HG03354 (cell line): ENCODE measurements around the gene AKR1B15.

Experiments
- ATAC-seq: cut with Tn5 transposase; IDR thresholded peaks from one replicate; pipeline ENCODE4 v1.9.1; 2021; ENCODE audit warnings: mild to moderate bottlenecking; ENCODE audit not compliant: unreplicated experiment, poor library complexity, severe bottlenecking

The AKR1B15 gene

DNA sequence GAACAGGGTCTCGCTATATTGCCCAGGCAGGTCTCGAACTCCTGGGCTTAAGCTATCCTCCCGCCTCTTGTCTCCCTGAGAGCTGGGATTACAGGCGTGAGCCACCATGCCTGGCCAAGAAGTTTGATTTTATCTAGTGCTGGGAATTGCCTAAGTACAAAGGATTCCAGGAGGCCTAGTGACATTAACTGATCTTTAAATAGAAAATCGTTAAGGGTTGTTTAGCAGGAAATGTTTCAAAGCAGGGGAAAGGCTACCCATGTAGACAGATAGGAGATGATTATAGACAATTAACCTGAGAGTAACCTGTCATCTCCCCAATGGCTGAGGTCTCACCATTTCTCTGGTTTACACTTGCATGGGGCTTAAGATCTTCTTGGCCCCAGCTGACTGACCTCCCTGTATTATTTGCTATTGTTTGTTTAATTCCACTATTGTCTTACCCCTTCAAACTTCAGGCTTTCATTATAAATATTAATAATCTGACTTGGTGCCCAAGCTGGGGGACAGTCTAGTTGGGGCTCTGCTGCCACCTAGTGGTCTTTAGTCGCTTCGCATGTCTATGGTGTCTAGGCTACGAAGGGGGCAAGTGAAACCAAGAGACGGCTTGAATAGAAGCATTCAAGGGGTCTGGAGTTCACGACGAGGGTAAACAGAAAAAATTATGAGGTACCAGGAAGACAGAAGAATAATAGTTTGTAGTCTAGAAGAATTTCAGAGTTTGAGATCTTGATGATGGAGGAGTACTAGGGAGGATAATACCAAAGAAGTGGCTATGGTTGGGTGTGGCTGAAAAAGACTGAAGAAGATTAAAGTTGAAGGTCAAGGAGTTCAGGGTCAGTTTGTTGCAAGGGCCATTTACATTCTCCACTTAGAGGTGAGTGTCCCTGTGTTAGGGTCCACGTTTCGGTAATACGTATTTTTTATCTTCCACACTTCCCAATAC is 57.3 kb downstream of the AKR1B15 start:
- peak; percentile 96 for ATAC-seq

DNA sequence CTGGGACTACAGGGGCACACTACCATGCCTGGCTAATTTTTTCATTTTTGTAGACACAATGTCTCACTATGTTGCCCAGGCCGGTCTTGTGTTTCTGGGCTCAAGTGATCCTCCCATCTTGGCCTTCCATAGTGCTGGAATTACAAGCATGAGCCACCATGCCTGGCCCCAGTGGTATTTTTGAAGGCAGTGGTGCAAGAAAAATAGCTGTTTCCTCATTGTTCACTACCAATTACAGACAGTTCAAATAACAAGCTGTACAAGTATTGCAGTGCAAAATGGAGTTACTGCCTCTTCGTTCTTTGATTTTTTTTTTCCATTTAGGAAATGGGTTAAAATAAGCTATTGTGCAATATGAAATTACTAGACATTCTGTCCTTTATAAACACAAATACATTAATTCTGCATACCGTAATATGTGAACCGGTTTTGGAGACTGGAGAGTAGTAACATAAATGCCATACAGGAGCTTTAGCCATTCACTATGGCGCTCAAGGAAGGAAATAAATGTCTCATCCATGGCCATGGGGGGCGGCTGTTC is 62.8 kb downstream of the AKR1B15 start:
- ATAC-seq: no peak

DNA sequence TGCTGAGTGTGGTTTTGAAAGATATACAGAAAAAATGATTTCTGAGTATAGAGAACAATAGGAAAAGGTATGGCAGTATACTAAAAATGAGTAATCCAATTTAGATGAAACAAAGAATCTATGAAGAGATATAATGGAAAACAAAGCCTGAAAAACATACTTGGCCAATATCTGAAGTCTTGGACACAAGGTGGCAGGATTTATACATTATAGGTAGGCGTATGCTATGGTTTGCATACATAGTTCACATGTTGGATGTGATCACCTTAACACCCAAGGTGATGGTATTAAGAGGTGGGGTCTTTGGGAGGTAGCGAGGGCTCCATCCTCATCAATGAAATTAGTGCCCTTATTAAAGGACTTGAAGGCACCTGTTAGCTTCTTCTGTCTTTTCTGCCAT is 63.3 kb downstream of the AKR1B15 start:
- no peak for ATAC-seq

DNA sequence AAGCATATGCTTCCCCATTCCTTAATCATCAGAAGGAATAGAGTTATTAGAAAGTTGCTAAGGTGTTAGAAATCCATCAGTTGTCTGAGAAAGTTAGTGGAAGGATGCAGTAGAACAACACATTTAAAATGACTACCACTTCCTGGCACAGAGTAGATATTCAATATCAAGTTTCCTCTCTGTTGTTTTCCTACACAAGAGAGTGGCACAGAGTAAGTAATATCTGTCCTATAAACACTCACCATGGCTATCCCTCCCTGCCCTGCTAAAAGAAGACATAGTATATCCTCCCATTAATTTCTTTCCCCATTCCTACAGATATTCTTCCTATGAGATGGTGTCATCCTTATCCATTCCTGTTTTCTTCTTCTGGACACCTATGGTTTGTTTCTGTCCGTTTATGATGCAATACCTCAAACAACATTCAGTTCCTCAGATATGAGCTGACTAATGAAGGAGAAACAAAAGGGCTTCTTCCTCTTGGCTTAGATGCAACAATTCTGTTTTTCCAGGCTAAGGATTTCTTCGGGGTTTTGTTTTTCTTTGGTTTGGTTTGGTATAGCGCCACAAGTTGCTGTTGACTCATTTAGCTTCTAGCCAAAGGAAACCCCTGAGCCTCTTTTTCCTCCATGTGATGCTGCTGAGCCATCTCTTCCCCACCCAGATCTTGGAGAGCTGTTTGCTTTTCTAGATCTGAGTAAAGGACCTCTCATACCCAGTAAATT is 64.9 kb downstream of the AKR1B15 start:
- no peak for ATAC-seq

DNA sequence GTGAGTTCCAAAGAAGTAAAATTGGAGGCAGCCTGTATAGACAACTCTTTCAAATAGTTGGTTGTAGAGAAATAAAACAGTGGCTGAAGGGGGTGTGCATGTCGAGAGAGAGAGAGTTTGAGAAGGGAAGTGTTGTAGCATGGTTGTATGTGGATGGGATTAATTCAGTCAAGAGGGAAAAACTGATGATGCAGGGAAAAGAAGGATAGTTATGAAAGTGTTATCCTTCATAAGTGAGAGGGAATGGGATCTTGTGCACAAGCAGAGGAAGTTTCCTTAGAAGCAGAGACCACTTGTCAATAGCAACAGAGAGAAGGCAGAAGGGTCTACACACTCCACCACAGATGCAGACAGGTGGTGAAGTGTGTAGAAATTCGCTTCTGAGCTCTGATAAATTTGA is 67.7 kb downstream of the AKR1B15 start:
- ATAC-seq: no peak

DNA sequence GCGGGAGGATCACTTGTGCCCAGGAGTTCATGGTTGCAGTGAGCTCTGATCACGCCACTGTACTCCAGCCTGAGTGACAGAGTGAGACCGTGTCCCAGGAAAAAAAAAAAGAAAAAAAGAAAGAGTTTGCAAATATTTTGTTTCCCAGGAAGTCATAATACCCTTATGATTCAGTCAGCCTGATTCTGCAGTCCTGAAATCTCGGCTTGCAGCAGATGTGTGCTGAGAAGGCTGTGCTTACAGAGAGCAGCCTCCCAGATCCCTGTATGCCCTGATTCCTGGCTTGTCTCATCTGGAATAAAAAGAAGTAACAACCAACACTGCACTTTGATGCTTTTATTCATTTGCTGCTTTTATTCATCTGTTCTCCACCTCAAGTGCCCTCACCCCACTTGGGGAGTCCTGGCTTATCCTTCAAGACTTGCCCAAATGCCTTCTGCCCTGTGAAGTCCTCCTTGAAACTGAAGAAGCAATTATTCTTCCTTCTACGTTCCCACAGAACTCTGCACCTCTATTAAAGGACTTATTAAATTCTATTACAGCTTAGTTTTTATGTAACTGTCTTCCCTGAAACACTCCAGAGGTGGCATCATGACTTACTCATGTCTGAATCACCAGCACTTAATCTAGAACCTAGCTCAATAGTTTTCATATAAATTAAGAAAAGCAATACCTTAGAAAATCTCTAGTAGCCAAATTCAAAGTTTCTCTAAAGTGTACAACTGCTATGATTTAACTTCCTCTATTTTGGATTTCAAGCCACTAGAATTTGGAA is 70.0 kb downstream of the AKR1B15 start:
- ATAC-seq: no peak

DNA sequence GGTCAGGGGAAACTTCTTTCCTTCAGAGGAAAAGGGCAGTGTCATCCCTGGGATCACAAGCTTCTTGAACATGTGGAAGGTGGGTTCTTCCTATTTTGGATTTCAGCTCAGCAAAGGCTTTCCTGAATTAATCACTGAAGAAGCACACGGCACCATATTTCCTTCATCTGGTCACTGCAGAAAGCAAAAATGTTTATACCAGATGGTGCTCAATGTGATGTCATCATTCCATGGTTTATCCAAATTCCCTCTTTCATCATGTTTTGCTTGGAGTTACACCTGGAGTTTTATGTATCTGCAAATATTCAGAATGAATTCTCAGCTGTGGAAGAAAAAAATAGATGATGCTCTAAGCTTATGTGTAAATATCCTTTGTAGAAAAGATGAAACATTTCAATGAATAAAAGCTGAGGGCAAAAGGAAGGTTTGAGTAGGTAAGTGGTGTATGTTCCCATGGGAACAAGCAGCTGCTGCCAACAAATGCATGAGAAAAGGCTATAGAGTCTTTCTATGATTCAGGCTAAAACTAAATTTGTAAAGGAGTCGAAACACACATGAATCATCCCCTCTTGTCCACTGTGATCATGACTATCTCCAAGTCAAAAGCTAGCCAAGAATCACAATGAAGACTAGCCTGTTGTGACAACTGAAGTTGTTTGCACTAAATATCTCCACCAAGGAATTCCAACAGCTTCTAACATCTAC is 70.9 kb downstream of the AKR1B15 start:
- no peak for ATAC-seq

DNA sequence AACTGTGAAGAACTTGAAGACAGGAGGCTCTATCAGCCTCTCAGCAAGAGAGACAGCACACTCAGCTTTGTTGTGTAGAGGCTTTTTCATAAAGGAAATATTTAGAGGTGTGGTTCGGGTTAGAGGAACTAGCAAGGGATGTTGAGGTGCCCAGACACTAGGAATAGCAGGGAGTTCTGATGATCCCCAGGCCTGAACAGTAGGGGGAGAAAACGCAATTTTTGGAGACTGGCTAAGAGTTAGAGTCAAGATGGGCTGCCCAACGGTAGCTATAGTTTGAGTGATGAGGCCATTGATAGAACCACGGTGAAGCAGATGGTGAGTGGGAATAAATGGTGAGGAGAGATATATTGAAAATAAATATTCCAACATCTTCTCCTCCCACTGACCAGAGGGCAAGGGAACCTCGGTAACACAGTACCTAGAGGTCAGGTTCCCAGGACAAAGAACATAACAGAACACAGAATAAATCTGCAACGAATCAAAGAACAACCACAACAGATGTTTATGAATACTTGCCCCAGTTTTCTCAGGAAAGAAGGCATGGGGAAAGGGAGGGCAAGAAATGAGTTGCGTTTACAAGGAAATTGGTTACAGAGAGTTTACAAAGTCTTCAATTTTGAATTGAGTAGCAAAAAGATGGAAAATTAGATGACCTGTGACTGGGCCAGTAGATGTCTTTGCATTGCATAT is 73.5 kb downstream of the AKR1B15 start:
- no peak for ATAC-seq

DNA sequence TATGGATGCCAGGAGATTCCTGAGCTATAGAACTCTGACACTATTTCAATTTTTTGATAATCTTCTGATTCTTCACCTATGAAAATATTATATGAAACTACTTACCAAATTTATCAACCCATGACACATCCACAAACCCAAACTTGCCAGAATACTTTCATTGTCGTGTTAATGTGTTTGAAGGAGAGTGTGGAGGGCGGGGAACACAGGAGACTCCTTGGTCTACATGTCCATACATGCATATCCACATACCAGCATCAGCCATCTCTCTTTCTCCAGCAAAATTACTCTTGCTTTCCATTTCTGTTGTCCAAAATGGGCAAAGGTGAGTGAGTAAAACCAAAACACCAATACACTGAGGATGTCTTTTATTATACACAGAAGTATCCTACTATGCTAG is 74.3 kb downstream of the AKR1B15 start:
- no peak for ATAC-seq

DNA sequence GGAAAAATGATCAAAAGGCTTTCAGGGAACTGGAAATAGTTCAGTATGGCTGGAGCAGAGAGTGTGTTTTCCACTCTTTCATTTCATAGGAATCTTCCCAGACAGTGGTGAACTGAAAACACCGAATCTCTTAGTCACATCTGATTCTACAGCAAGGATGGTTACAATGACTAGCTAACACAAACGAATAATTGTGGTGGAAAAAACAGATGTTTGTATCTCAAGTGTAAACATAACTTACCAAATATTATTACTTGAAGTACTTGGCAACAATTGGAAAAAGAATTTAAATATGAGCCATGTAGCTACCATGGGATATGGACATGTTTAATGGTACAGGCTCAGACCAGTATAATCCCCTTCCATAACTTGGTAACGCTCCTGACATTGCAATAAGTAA is 76.6 kb downstream of the AKR1B15 start:
- no peak for ATAC-seq

DNA sequence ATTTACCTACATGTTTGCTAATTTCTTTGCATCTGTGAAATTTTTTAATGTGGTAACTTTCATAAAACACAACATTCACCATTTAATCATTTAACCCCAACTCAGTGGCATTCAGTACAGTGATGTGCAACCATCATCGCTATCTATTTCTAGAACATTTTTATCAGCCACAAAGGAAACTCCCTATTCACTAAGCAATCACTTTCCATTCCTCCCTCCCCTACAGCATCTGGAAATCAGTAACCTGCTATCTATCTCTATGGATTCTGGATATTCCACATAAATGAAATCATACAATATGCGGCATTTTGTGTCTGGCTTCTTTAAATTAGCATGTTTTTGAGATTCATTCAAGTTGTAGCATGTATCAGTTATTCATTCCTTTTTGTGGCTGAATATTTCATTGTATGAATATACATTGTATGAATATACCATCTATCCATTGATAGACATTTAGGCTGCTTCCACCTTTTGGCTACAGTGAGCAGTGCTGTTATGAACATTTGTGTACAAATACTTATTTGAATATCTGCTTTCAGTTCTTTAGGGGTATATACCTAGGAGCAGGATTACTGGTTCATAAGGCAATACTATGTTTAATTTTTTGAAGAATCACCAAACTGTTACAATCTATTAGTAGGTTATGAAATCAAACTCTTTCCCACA is 78.3 kb downstream of the AKR1B15 start:
- no peak for ATAC-seq

DNA sequence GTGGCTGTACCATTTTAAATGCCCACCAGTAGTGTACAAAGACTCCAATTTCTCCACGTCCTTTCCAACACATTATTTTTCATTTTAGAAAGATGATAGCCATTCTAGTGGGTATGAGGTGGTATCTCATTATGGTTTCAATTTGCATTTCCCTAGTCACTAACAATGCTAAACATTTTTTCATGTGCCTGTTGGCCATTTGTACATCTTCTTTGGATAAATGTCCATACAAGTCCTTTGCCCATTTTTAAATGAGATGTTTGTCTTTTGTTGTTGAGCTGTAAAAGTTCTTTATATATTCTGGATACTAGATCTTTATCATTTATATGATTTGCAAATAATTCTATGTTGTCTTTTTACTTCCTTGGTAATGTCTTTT is 78.9 kb downstream of the AKR1B15 start:
- ATAC-seq: no peak

DNA sequence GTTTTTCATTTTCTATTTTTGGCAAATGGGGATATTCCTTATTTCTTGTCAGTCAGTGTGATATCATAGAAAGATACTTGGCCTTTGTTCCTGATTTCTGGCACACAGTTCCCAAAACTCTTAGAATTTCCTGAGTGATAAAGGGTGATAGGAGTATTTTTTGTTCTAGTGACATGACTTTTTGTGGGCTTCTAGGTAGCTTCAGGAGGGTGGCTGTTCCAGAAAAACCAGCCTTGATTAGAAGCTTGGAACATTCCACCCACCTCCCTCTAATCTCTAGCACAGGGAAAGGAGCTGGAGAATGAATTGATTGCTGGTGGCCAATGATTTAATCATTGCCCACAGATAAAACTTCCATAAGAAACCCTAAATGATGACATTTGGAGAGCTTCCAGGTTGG is 80.5 kb downstream of the AKR1B15 start:
- no peak for ATAC-seq
